SHP77 (cell line): ENCODE data around the gene LARP1.
"Not testable (repeated sequence)": the region's sequence is repeated elsewhere in the genome, so short reads cannot be mapped to it uniquely, and the experiment has no call there.

Experiments used
- DNase-seq, 2 experiments: peaks; one replicate each; lab custom pipeline; 2025; lab: John Stamatoyannopoulos, UW

Gene LARP1

GRCh38 chr5:154829589-154830218 lies 74.5 kb downstream of the LARP1 start:
- peak; percentile 43 to 53 for DNase-seq

GRCh38 chr5:154830219-154830595 lies 75.0 kb downstream of the LARP1 start:
- DNase-seq = peak; percentile 56 to 67

- no peak for DNase-seq
Measured at GRCh38 chr5:154830596-154830995, 75.4 kb downstream of the LARP1 start.

- DNase-seq = no peak
Measured at GRCh38 chr5:154831451-154831850, 76.3 kb downstream of the LARP1 start.

- not testable (repeated sequence) for DNase-seq
Measured at GRCh38 chr5:154832804-154833203, 77.6 kb downstream of the LARP1 start.

- no peak for DNase-seq
Measured at GRCh38 chr5:154834053-154834452, 78.9 kb downstream of the LARP1 start.

GRCh38 chr5:154835701-154836052 lies 80.5 kb downstream of the LARP1 start:
- not testable (repeated sequence) for DNase-seq

- peak; percentile 19 to 24 for DNase-seq
Measured at GRCh38 chr5:154836225-154836624, 81.0 kb downstream of the LARP1 start.

GRCh38 chr5:154837009-154837901 lies 82.1 kb downstream of the LARP1 start:
- no peak for DNase-seq

- DNase-seq = no peak
Measured at GRCh38 chr5:154840435-154841272, 85.5 kb downstream of the LARP1 start.

- DNase-seq = no peak
Measured at GRCh38 chr5:154841273-154841661, 86.1 kb downstream of the LARP1 start.

GRCh38 chr5:154842689-154843530 lies 87.7 kb downstream of the LARP1 start:
- DNase-seq = no peak

GRCh38 chr5:154844809-154845208 lies 89.6 kb downstream of the LARP1 start:
- DNase-seq = no peak

- DNase-seq = no peak
Measured at GRCh38 chr5:154849264-154849785, 94.1 kb downstream of the LARP1 start.

- no peak for DNase-seq
Measured at GRCh38 chr5:154849791-154850201, 94.6 kb downstream of the LARP1 start.

GRCh38 chr5:154850255-154851062 lies 95.3 kb downstream of the LARP1 start, which contains the start of gene FAXDC2:
Gene FAXDC2, minus strand, starts transcription at chr5:154850603. Its CDS starts 12,425 bp downstream, at chr5:154838178.
- no peak for DNase-seq

- DNase-seq = no peak
Measured at GRCh38 chr5:154851351-154851750, 96.2 kb downstream of the LARP1 start.

- DNase-seq = peak; percentile 95
Measured at GRCh38 chr5:154857530-154858296, 102.5 kb downstream of the LARP1 start.

GRCh38 chr5:154858297-154858971 lies 103.3 kb downstream of the LARP1 start, which contains the start of gene CNOT8:
Gene CNOT8, plus strand, starts transcription at chr5:154858627. Its CDS starts 4,652 bp downstream, at chr5:154863279.
- DNase-seq = peak; percentile 91 to 96
